ENCODE results near the gene ZC3H15. TPM values are rescaled to one million over a fixed set of nuclear protein-coding genes. Genes with fewer than 3 reads are reported as not detected.
A peak's percentile ranks its signal among the peaks of the same experiment; 100 is the strongest.

ZC3H15 gene
- total RNA-seq, 2 donors from 2014 or later = 26.4 to 55.8 TPM

DNA sequence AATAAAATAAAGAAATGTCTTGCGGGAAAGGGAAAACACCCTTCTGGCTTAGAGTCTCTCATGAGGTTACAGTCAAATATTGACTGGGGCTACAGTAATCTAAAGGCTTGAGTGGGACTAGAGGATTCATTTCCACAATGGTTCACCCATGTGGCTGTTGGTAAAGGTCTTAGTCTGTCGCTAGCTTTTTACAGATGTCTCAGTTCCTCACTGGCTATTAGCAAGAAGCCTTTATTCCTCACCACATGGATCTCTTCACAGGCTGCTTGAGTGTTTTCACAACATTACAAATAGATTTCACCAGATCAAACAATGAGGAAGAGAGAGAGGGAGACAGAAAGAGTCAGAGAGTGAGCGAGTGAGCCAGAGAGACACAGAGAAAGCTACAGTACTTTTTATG lies 8.3 kb upstream of the ZC3H15 start:
- no peak for ATAC-seq
- Histone ChIP-seq H3K9me3 (no peaks in the 10 kb centered on the region), H3K4me1 (no peaks in the 10 kb centered on the region), H3K36me3 (replicated peaks in 1 of 2; ENCODE audit: insufficient read depth in 1 of 2, low read depth in 2 of 2) (no peaks in the 10 kb centered on the region), H3K27me3 (no peaks in the 10 kb centered on the region), H3K4me3 (no peak overlapping the region), H3K27ac (no peak overlapping the region)
- 71 to 75% methylated on average over 3 of the region's 3 CpGs for WGBS, 2 donors
- TF ChIP-seq, protein P1, sequence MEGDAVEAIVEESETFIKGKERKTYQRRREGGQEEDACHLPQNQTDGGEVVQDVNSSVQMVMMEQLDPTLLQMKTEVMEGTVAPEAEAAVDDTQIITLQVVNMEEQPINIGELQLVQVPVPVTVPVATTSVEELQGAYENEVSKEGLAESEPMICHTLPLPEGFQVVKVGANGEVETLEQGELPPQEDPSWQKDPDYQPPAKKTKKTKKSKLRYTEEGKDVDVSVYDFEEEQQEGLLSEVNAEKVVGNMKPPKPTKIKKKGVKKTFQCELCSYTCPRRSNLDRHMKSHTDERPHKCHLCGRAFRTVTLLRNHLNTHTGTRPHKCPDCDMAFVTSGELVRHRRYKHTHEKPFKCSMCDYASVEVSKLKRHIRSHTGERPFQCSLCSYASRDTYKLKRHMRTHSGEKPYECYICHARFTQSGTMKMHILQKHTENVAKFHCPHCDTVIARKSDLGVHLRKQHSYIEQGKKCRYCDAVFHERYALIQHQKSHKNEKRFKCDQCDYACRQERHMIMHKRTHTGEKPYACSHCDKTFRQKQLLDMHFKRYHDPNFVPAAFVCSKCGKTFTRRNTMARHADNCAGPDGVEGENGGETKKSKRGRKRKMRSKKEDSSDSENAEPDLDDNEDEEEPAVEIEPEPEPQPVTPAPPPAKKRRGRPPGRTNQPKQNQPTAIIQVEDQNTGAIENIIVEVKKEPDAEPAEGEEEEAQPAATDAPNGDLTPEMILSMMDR (IDR thresholded peaks at IDR 0.05) = no peak
- no peak for TF ChIP-seq POLR2A (IDR thresholded peaks at IDR 0.05)
- intact Hi-C loops (cut with DNase I) = no loop called here
- DNase-seq = no peak

DNA sequence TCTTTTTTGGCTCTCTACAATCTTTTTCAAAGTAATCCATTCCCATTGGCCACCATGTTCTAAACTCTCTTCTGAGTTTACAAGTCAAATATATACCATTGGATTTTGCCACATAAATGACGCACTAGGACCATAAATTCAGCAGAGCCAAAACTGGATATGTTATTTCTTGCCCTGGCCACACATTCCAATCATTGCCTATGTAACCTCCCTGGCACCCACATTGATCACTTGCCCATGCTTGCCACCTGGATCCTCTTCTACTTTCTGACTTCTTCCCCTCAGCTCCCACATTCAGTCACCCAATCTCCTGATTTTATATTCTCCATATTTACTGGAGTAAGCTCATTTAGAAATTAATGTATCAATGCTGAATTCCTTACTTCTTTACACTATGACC lies 5.1 kb upstream of the ZC3H15 start:
- no peak overlapping the region for H3K27ac ChIP-seq
- H3K4me1 ChIP-seq = peaks cover 11% of the 10 kb centered on the region
- no peak for DNase-seq
- TF ChIP-seq, protein P1 (IDR thresholded peaks at IDR 0.05) = no peak
- intact Hi-C loops (cut with DNase I) = no loop called here
- H3K27me3 ChIP-seq = no peaks in the 10 kb centered on the region
- H3K9me3 ChIP-seq = no peaks in the 10 kb centered on the region
- ATAC-seq = no peak
- no peaks in the 10 kb centered on the region for H3K36me3 ChIP-seq (replicated peaks in 1 of 2; ENCODE audit: insufficient read depth in 1 of 2, low read depth in 2 of 2)
- 97 to 100% methylated on average over 1 of the region's 1 CpG for WGBS, 2 donors
- H3K4me3 ChIP-seq = no peak overlapping the region

DNA sequence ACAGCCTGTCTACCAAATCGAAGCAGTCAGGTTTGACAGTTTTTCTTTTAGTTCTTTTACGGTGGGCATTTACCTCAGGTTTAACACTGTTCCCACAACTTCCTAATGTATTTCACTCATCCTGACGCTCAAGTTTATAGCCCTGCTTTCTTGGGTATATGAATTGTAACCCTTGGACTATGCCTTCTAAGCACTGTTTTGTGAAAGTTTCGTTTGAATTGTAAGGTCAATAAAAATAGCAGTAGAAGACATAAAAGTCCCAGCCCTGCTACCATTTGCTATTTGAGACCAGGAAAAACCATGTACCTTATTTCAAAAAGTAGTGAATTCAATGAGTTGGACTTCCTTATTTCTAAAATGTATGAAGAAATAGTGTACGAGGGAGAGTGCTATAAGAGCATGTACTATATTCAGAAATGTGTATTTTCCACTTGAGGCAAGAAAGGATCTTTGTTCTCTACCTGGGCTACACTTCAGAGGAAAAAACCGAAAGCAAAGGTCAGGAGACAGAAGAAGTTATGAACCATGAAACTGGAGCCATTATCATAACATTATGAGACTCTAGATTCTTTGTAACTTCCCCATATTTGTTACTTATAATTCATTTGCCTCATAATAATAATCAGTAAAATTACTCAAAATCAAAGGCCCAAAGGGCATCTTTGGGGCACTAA lies 1.9 kb upstream of the ZC3H15 start:
- WGBS, 2 donors = 48 to 62% methylated on average over 6 of the region's 6 CpGs
- no peak for ATAC-seq
- TF ChIP-seq, protein P1 (IDR thresholded peaks at IDR 0.05) = no peak
- TF ChIP-seq POLR2A (IDR thresholded peaks at IDR 0.05) = no peak
- no peak overlapping the region for H3K4me3 ChIP-seq
- intact Hi-C loops (cut with DNase I) = no loop called here
- no peaks in the 10 kb centered on the region for H3K9me3 ChIP-seq
- H3K4me1 ChIP-seq = peaks cover 29% of the 10 kb centered on the region
- H3K27ac ChIP-seq = no peak overlapping the region
- H3K36me3 ChIP-seq (replicated peaks in 1 of 2; ENCODE audit: insufficient read depth in 1 of 2, low read depth in 2 of 2) = no peaks in the 10 kb centered on the region
- no peak for DNase-seq
- no peaks in the 10 kb centered on the region for H3K27me3 ChIP-seq

DNA sequence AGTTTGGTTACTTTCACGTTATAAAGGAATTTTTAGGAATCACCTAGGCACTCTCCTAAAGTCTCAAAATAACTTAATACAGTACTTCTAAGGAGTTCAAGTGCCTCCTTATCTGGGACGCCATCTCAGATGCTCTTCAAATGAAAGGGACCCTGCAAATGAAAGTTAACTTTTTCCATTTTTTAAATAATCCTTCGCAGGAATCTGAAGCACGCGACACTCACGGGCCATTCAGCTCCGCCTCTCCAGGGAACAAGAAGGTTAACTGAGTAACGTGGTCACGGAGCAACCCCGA lies 537 bp upstream of the ZC3H15 start:
- 0 to 1% methylated on average over 10 of the region's 10 CpGs for WGBS, 2 donors
- Histone ChIP-seq H3K36me3 (replicated peaks in 1 of 2; ENCODE audit: insufficient read depth in 1 of 2, low read depth in 2 of 2) (no peaks in the 10 kb centered on the region), H3K4me3 (peak overlapping the region; percentile 32 to 50), H3K27ac (peak overlapping the region; percentile 75 to 89 (median 86)), H3K4me1 (peaks cover 40% of the 10 kb centered on the region), H3K9me3 (no peaks in the 10 kb centered on the region), H3K27me3 (no peaks in the 10 kb centered on the region)
- intact Hi-C loops (cut with DNase I) = no loop called here
- DNase-seq = no peak
- ATAC-seq = no peak
- no peak for TF ChIP-seq POLR2A (IDR thresholded peaks at IDR 0.05)
- TF ChIP-seq, protein P1 (IDR thresholded peaks at IDR 0.05) = no peak
